Smooth muscle cell (in vitro differentiated cells): ENCODE results near the gene TIAL1. TPM values are rescaled to one million over a fixed set of nuclear protein-coding genes. Genes with fewer than 3 reads are reported as not detected.

Experiments used
- DNase-seq: peaks from one replicate; lab custom pipeline; 2025; ENCODE audit not compliant: unreplicated experiment; lab: John Stamatoyannopoulos, UW
- H2AFZ ChIP-seq: fragments of 200-600 bp; sonication (generic); 2 replicates; pipeline ENCODE4 v1.6.0; 2016; ENCODE audit warnings: antibody characterized with exemption, low read depth, mild to moderate bottlenecking
- H3F3A ChIP-seq: fragments of 200-600 bp; sonication (generic); 2 replicates; pipeline ENCODE4 v1.6.0; 2017; ENCODE audit warnings: antibody characterized with exemption, low read depth
- H3K27ac ChIP-seq: fragments of 200-600 bp; sonication (generic); 2 replicates; pipeline ENCODE4 v1.5.1; 2016; ENCODE audit warnings: low read depth, mild to moderate bottlenecking
- H3K27me3 ChIP-seq: fragments of 200-600 bp; sonication (generic); 2 replicates; pipeline ENCODE4 v1.6.1; 2016; ENCODE audit warnings: low read depth, mild to moderate bottlenecking
- H3K36me3 ChIP-seq: fragments of 200-600 bp; sonication (generic); 2 replicates; pipeline ENCODE4 v1.5.1; 2016; ENCODE audit warnings: low read depth
- H3K4me1 ChIP-seq: fragments of 200-600 bp; sonication (generic); 2 replicates; pipeline ENCODE4 v1.5.1; 2016; ENCODE audit warnings: low read depth
- H3K4me2 ChIP-seq: fragments of 200-600 bp; sonication (generic); 2 replicates; pipeline ENCODE4 v1.6.0; 2016; ENCODE audit warnings: mild to moderate bottlenecking
- H3K4me3 ChIP-seq: fragments of 200-600 bp; sonication (generic); 2 replicates; pipeline ENCODE4 v1.5.1; 2016; ENCODE audit warnings: mild to moderate bottlenecking
- H3K79me2 ChIP-seq: fragments of 200-600 bp; sonication (generic); 2 replicates; pipeline ENCODE4 v1.6.0; 2016; ENCODE audit warnings: low read depth, mild to moderate bottlenecking
- H3K9ac ChIP-seq: fragments of 200-600 bp; sonication (generic); 2 replicates; pipeline ENCODE4 v1.6.0; 2016; ENCODE audit warnings: low read depth
- H3K9me3 ChIP-seq: fragments of 200-600 bp; sonication (generic); replicated peaks from 2 replicates; pipeline ENCODE4 v1.5.1; 2016; ENCODE audit warnings: low read depth
- H4K20me1 ChIP-seq: fragments of 200-600 bp; sonication (generic); 2 replicates; pipeline ENCODE4 v1.6.0; 2016; ENCODE audit warnings: low read depth
- CTCF ChIP-seq: fragments of 200-600 bp; sonication (generic); IDR thresholded peaks from 2 replicates; pipeline ENCODE4 v1.5.1; 2017; ENCODE audit warnings: borderline replicate concordance, mild to moderate bottlenecking, antibody characterized with exemption; ENCODE audit not compliant: insufficient read depth, poor library complexity, severe bottlenecking
- WGBS: methylation state at CpG from one replicate; pipeline ENCODE4 v1.1.7; 2016; ENCODE audit warnings: low lambda C conversion rate; 5-methylcytosine and 5-hydroxymethylcytosine counted together
- polyA plus RNA-seq: library from polyadenylated mRNA; unstranded; fragments of >200 nt; fragmentation: Nextera tagmentation; extraction: Ambion mirVana; gene quantifications from 2 replicates; pipeline ENCODE4 v1.2.1, GENCODE V29; 2016
- total RNA-seq: library from RNA; depleted of rRNA; stranded (reverse); fragments of >200 nt; gene quantifications from 2 replicates; pipeline ENCODE4 v1.2.3, GENCODE V29; 2014

The TIAL1 gene
- total and polyA plus RNA-seq, 2 experiments from 2014 or later = 40.0 to 117 TPM

GRCh38 chr10:119595134-119595675 is 1.6 kb downstream of the TIAL1 start:
- peak overlapping the region; percentile 99 for H3K4me2 ChIP-seq
- H3K4me3 ChIP-seq = peak overlapping the region; percentile 64
- peaks cover 61% of the 10 kb centered on the region for H3K79me2 ChIP-seq
- TF ChIP-seq CTCF = no peak
- peaks cover 4% of the 10 kb centered on the region for H3F3A ChIP-seq
- no peaks in the 10 kb centered on the region for H3K36me3 ChIP-seq
- no peaks in the 10 kb centered on the region for H3K27me3 ChIP-seq
- peak overlapping the region; percentile 82 for H3K9ac ChIP-seq
- WGBS = 11% methylated on average over 5 of the region's 5 CpGs
- peak overlapping the region; percentile 90 for H3K27ac ChIP-seq
- no peak for DNase-seq
- H3K9me3 ChIP-seq = no peaks in the 10 kb centered on the region
- H3K4me1 ChIP-seq = peaks cover 37% of the 10 kb centered on the region
- peaks cover 55% of the 10 kb centered on the region for H4K20me1 ChIP-seq
- H2AFZ ChIP-seq = no peak overlapping the region

- H3K27ac ChIP-seq = no peak overlapping the region
- 92% methylated on average over 4 of the region's 4 CpGs for WGBS
- peaks cover 100% of the 10 kb centered on the region for H4K20me1 ChIP-seq
- DNase-seq = no peak
- peaks cover 100% of the 10 kb centered on the region for H3K79me2 ChIP-seq
- H3K4me2 ChIP-seq = no peak overlapping the region
- H3K4me1 ChIP-seq = peaks cover 15% of the 10 kb centered on the region
- no peak overlapping the region for H2AFZ ChIP-seq
- no peaks in the 10 kb centered on the region for H3K9me3 ChIP-seq
- no peak overlapping the region for H3K9ac ChIP-seq
- H3K4me3 ChIP-seq = no peak overlapping the region
- H3K36me3 ChIP-seq = peaks cover 11% of the 10 kb centered on the region
- H3F3A ChIP-seq = no peaks in the 10 kb centered on the region
- H3K27me3 ChIP-seq = no peaks in the 10 kb centered on the region
- no peak for TF ChIP-seq CTCF
These were observed 8.7 kb downstream of the TIAL1 start for GRCh38 chr10:119588071-119588470.

GRCh38 chr10:119578355-119578754 is 18.4 kb downstream of the TIAL1 start:
- H4K20me1 ChIP-seq = peaks cover 72% of the 10 kb centered on the region
- no peak overlapping the region for H3K4me2 ChIP-seq
- H3K36me3 ChIP-seq = peaks cover 55% of the 10 kb centered on the region
- H3K27ac ChIP-seq = no peak overlapping the region
- H3K4me1 ChIP-seq = no peaks in the 10 kb centered on the region
- H3F3A ChIP-seq = no peaks in the 10 kb centered on the region
- DNase-seq = no peak
- H3K79me2 ChIP-seq = peaks cover 36% of the 10 kb centered on the region
- no peaks in the 10 kb centered on the region for H3K27me3 ChIP-seq
- no peak for TF ChIP-seq CTCF
- H3K9me3 ChIP-seq = no peaks in the 10 kb centered on the region
- no peak overlapping the region for H3K9ac ChIP-seq
- H3K4me3 ChIP-seq = no peak overlapping the region
- H2AFZ ChIP-seq = no peak overlapping the region
- WGBS = 96% methylated on average over 3 of the region's 3 CpGs

- peaks cover 48% of the 10 kb centered on the region for H4K20me1 ChIP-seq
- peaks cover 8% of the 10 kb centered on the region for H3F3A ChIP-seq
- H3K4me3 ChIP-seq = no peak overlapping the region
- H3K4me1 ChIP-seq = no peaks in the 10 kb centered on the region
- H2AFZ ChIP-seq = no peak overlapping the region
- TF ChIP-seq CTCF = no peak
- no peaks in the 10 kb centered on the region for H3K9me3 ChIP-seq
- no peak overlapping the region for H3K27ac ChIP-seq
- H3K27me3 ChIP-seq = no peaks in the 10 kb centered on the region
- peaks cover 14% of the 10 kb centered on the region for H3K79me2 ChIP-seq
- H3K9ac ChIP-seq = no peak overlapping the region
- no peak overlapping the region for H3K4me2 ChIP-seq
- peaks cover 50% of the 10 kb centered on the region for H3K36me3 ChIP-seq
- no peak for DNase-seq
These were observed 20.8 kb downstream of the TIAL1 start for GRCh38 chr10:119575991-119576390.
